HG03558 (cell line): Measurements from ENCODE around the gene KLF1.
"Not testable (repeated sequence)": the region's sequence is repeated elsewhere in the genome, so short reads cannot be mapped to it uniquely, and the experiment has no call there.

Experiments
- ATAC-seq: cut with Tn5 transposase; IDR thresholded peaks from one replicate; pipeline ENCODE4 v1.9.1; 2021; ENCODE audit warnings: moderate number of reproducible peaks; ENCODE audit not compliant: unreplicated experiment; ENCODE audit errors: extremely low read depth

Gene KLF1

GRCh38 chr19:12868540-12869112, 18.4 kb downstream of the KLF1 start:
- ATAC-seq = no peak

DNA sequence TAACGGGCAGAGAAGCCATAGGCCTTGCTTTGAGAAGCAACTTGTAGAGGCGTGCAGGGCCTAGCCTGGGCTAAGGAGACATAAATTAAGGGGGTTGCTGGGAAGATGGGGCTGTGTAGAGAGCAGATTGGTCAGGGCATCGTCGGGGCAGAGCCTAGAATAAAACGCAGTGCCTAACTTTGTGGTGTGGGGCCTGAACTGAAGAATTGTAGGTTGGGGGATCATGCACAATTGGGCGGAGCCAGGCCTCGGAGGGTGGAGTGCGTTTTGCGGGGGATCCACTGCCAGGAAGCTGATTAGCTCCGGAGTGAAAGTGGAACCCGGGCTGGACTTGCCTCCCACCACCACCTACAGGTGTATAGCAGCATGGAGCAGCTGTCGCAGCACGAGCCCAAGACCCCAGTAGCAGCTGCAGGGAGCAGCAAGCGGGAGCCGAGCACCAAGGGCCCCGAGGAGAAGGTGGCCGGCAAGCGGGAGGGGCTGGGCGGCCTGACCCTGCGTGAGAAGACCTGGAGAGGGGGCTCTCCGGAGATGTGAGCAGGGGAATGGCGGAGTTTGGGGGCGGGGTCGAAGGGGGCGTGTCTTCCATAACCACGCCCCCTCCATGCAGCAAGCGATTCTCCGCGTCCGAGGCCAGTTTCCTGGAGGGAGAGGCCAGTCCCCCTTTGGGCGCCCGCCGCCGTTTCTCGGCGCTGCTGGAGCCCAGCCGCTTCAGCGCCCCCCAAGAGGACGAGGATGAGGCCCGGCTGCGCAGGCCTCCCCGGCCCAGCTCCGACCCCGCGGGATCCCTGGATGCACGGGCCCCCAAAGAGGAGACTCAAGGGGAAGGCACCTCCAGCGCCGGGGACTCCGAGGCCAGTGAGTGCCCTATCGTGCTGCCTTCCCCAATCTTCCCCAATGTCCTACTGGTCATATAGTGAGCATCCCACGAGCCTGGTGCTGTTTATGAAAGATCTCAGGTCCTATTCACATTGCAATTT, 19.6 kb downstream of the KLF1 start:
- no peak for ATAC-seq

GRCh38 chr19:12866416-12867119, 20.4 kb downstream of the KLF1 start:
- ATAC-seq = no peak

DNA sequence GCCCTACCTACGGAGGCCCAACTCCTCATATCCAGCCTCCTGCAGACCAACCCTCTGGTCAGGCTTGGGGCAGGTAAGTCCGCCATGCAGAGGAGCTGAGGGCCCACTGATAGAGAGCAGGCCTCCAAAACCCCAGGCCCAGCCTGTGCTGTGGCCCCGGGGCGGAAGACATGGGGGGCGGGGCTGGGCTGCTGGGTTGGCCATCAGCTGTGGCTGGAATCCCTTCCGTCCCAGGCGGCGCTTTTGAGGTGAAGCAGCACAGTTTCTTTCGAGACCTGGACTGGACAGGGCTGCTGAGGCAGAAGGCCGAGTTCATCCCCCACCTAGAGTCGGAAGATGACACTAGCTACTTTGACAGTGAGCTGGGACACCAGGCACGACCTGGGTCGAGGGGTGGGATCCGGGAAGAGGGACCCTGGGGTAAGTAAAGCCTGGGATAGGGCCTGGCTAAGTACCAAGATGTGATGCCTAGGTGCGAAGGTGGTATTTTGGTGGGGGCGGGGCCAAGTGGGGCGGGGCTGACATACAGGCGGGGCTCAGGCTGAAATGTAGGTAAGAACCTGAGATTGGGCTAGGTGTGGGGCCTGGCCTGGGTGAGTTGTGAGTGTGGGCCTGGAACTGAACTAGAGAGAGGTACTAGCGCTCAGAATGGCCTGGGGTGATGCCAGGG, 21.1 kb downstream of the KLF1 start:
- ATAC-seq = no peak

GRCh38 chr19:12864721-12865715, 22.0 kb downstream of the KLF1 start:
- ATAC-seq = no peak

- ATAC-seq = no peak
These were observed 22.9 kb downstream of the KLF1 start for GRCh38 chr19:12864143-12864542.

- ATAC-seq = no peak
These were observed 27.5 kb downstream of the KLF1 start for GRCh38 chr19:12859546-12859945.

- no peak for ATAC-seq
These were observed 28.7 kb downstream of the KLF1 start for GRCh38 chr19:12858041-12858928.

GRCh38 chr19:12856653-12857052, 30.3 kb downstream of the KLF1 start:
- no peak for ATAC-seq

DNA sequence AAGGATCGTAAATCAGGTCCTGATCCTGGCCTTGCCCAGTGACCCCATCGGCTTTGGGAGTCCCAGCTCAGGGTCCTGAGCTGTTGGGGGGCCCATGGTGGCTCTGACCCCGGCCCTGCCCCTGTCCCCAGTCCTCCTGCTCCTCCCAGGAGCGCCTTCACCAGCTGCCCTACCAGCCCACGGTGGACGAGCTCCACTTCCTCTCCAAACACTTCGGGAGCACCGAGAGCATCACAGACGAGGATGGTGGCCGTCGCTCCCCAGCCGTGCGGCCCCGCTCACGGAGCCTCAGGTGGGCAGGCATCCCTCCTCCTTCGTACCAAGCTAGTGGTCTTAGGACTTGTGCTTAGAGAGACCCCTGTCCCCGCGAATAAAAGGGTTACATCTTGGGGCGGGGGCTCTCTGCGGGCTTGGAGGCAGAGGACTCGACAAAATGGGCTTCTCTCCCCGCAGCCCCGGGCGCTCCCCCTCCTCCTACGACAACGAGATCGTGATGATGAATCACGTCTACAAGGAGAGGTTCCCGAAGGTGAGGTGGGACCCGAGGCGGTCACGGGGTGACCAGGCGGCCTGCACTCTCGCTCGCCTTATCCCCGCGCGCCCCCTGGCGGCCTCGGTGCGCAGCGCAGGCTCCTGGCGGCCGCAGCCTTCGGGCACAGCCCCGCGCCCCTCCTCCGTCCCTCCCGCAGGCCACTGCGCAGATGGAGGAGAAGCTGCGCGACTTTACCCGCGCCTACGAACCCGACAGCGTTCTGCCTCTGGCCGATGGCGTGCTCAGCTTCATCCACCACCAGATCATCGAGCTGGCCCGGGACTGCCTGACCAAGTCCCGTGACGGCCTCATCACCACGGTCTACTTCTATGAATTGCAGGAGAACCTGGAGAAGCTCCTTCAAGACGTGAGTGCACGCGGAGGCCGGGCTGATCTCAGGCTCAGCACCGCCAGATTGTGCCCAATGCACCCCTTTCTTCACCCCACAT, 39.6 kb downstream of the KLF1 start:
- no peak for ATAC-seq

DNA sequence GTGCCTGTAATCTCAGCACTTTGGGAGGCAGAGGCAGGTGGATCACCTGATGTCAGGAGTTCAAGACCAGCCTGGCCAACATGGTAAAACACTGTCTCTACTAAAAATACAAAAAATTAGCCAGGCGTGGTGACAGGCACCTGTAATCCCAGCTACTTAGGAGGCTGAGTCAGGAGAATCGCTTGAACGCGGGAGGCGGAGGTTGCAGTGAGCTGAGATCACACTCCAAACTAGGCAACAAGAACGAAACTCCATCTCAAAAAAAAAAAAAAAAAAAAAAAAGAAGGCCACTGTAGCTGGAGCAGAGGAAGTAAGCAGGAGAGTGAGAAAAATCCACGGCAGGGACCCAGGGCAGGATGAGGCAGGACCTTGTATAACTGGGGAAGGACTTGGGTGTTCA, 40.4 kb downstream of the KLF1 start:
- ATAC-seq = not testable (repeated sequence)

- no peak for ATAC-seq
These were observed 42.8 kb downstream of the KLF1 start for GRCh38 chr19:12843999-12844732.

- ATAC-seq = no peak
These were observed 43.7 kb downstream of the KLF1 start for GRCh38 chr19:12843328-12843727.

DNA sequence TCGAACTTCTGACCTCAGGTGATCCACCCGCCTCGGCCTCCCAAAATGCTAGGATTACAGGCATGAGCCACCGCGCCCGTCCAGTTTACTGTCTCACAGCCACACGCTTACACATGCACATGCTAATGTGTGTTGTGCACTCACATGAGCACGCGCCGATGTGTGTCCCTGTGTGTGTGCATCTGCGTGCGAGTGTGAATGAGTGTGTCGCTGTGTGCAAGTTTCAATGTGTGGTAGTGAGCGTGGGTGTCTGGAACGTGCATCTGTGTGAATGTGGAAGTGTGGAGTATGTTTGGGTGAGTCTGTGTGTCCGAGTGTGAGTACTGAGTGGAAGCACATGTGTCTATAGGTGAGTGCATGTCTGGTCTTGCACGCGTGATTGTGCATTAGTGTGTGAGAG, 44.5 kb downstream of the KLF1 start:
- ATAC-seq = no peak

- ATAC-seq = no peak
These were observed 45.9 kb downstream of the KLF1 start for GRCh38 chr19:12841094-12841493.
